OCI-LY1 (cell line): ENCODE data around the gene KIF25.

Experiments
- H2AFZ ChIP-seq: fragments of 200-600 bp; sonication (generic), shearing (Covaris generic); 2 replicates; pipeline ENCODE4 v1.6.0; 2014; ENCODE audit warnings: antibody characterized with exemption, mild to moderate bottlenecking, low read length
- H3F3A ChIP-seq: fragments of 200-600 bp; sonication (generic), shearing (Covaris generic); 2 replicates; pipeline ENCODE4 v1.6.0; 2014; ENCODE audit warnings: mild to moderate bottlenecking, antibody characterized with exemption, low read length, moderate library complexity; ENCODE audit not compliant: insufficient read depth
- H3K27ac ChIP-seq: fragments of 200-600 bp; sonication (generic); 2 replicates; pipeline ENCODE4 v1.5.1; 2014; ENCODE audit warnings: low read length, mixed run types, mild to moderate bottlenecking, low read depth; ENCODE audit not compliant: poor library complexity, severe bottlenecking
- H3K27me3 ChIP-seq: fragments of 200-600 bp; sonication (generic); 2 replicates; pipeline ENCODE4 v1.6.0; 2014; ENCODE audit warnings: antibody characterized with exemption, mild to moderate bottlenecking, low read length, moderate library complexity; ENCODE audit not compliant: insufficient read depth
- H3K36me3 ChIP-seq: fragments of 200-600 bp; sonication (generic); 2 replicates; pipeline ENCODE4 v1.6.1; 2014; ENCODE audit warnings: mild to moderate bottlenecking, antibody characterized with exemption, low read length, moderate library complexity, mixed read lengths; ENCODE audit not compliant: insufficient read depth
- H3K4me1 ChIP-seq: fragments of 200-600 bp; sonication (generic); 2 replicates; pipeline ENCODE4 v1.5.1; 2014; ENCODE audit warnings: mild to moderate bottlenecking, low read length, moderate library complexity; ENCODE audit not compliant: insufficient read depth, severe bottlenecking
- H3K4me2 ChIP-seq: fragments of 200-600 bp; sonication (generic), shearing (Covaris generic); 2 replicates; pipeline ENCODE4 v1.6.1; 2014; ENCODE audit warnings: low read length
- H3K4me3 ChIP-seq: fragments of 200-600 bp; sonication (generic); 2 replicates; pipeline ENCODE4 v1.5.1; 2014; ENCODE audit warnings: low read length, low read depth, mild to moderate bottlenecking, mixed read lengths; ENCODE audit not compliant: poor library complexity, severe bottlenecking
- H3K79me2 ChIP-seq: fragments of 200-600 bp; shearing (Covaris generic); 2 replicates; pipeline ENCODE4 v1.6.1; 2016; ENCODE audit warnings: mixed run types, low read length, mixed read lengths; ENCODE audit not compliant: insufficient read depth
- H3K9ac ChIP-seq: fragments of 200-600 bp; sonication (generic), shearing (Covaris generic); 2 replicates; pipeline ENCODE4 v1.6.1; 2014; ENCODE audit warnings: mild to moderate bottlenecking, low read length, mixed read lengths
- H3K9me2 ChIP-seq: fragments of 200-600 bp; sonication (generic), shearing (Covaris generic); 2 replicates; pipeline ENCODE4 v1.6.1; 2014; ENCODE audit warnings: low read depth, mild to moderate bottlenecking, low read length, mixed read lengths
- H3K9me3 ChIP-seq: fragments of 200-600 bp; shearing (Covaris generic); 2 replicates; pipeline ENCODE4 v1.6.1; 2014; ENCODE audit warnings: low read length, mixed read lengths
- H4K20me1 ChIP-seq: fragments of 200-600 bp; sonication (generic), shearing (Covaris generic); 2 replicates; pipeline ENCODE4 v1.6.0; 2016; ENCODE audit warnings: mild to moderate bottlenecking, low read length; ENCODE audit not compliant: insufficient read depth
- CTCF ChIP-seq: fragments of 200-600 bp; sonication (generic), shearing (Covaris generic); IDR thresholded peaks from 2 replicates; pipeline ENCODE4 v1.5.1; 2017; ENCODE audit warnings: mild to moderate bottlenecking, antibody characterized with exemption, low read length, moderate library complexity, mixed read lengths
- EZH2 ChIP-seq: fragments of 200-600 bp; sonication (generic), shearing (Covaris generic); IDR thresholded peaks from 2 replicates; pipeline ENCODE4 v1.8.0; 2017; ENCODE audit warnings: borderline replicate concordance, mixed run types, mild to moderate bottlenecking, antibody characterized with exemption, low read length, moderate library complexity, mixed read lengths

KIF25 gene

GRCh38 chr6:168004945-168005344 is 7.5 kb downstream of the KIF25 start:
- H3K27me3 ChIP-seq, result no peaks in the 10 kb centered on the region
- no peak overlapping the region for H3K9ac ChIP-seq
- H3K4me2 ChIP-seq, result no peak overlapping the region
- no peak overlapping the region for H3K4me3 ChIP-seq
- H3F3A ChIP-seq, result no peaks in the 10 kb centered on the region
- no peaks in the 10 kb centered on the region for H3K36me3 ChIP-seq
- no peaks in the 10 kb centered on the region for H4K20me1 ChIP-seq
- H2AFZ ChIP-seq, result no peak overlapping the region
- H3K9me2 ChIP-seq, result no peaks in the 10 kb centered on the region
- no peak overlapping the region for H3K27ac ChIP-seq
- no peaks in the 10 kb centered on the region for H3K9me3 ChIP-seq
- TF ChIP-seq CTCF, result no peak
- TF ChIP-seq EZH2, result no peak
- H3K79me2 ChIP-seq, result no peaks in the 10 kb centered on the region
- H3K4me1 ChIP-seq, result no peaks in the 10 kb centered on the region

- no peaks in the 10 kb centered on the region for H3K36me3 ChIP-seq
- no peak overlapping the region for H3K4me2 ChIP-seq
- no peaks in the 10 kb centered on the region for H3K4me1 ChIP-seq
- H3K9me3 ChIP-seq, result no peaks in the 10 kb centered on the region
- TF ChIP-seq EZH2, result no peak
- TF ChIP-seq CTCF, result no peak
- no peak overlapping the region for H3K4me3 ChIP-seq
- no peaks in the 10 kb centered on the region for H3K27me3 ChIP-seq
- no peaks in the 10 kb centered on the region for H4K20me1 ChIP-seq
- H3K79me2 ChIP-seq, result no peaks in the 10 kb centered on the region
- no peaks in the 10 kb centered on the region for H3F3A ChIP-seq
- no peak overlapping the region for H3K9ac ChIP-seq
- H3K9me2 ChIP-seq, result no peaks in the 10 kb centered on the region
- H3K27ac ChIP-seq, result no peak overlapping the region
- no peak overlapping the region for H2AFZ ChIP-seq
Observed at GRCh38 chr6:168005796-168006195, 8.3 kb downstream of the KIF25 start.

- no peak overlapping the region for H2AFZ ChIP-seq
- H3K4me1 ChIP-seq, result no peaks in the 10 kb centered on the region
- H3K27ac ChIP-seq, result no peak overlapping the region
- no peaks in the 10 kb centered on the region for H3K9me2 ChIP-seq
- no peak for TF ChIP-seq CTCF
- no peaks in the 10 kb centered on the region for H3F3A ChIP-seq
- H3K36me3 ChIP-seq, result no peaks in the 10 kb centered on the region
- H3K4me2 ChIP-seq, result no peak overlapping the region
- no peaks in the 10 kb centered on the region for H3K27me3 ChIP-seq
- H4K20me1 ChIP-seq, result no peaks in the 10 kb centered on the region
- H3K79me2 ChIP-seq, result no peaks in the 10 kb centered on the region
- H3K9ac ChIP-seq, result no peak overlapping the region
- H3K9me3 ChIP-seq, result peaks cover 4% of the 10 kb centered on the region; the same call in 1 of the 2 replicates
- H3K4me3 ChIP-seq, result no peak overlapping the region
Observed at GRCh38 chr6:168007592-168008338, 10.3 kb downstream of the KIF25 start.
